ENCODE results near the gene CYSTM1. TPM values are rescaled to one million over a fixed set of nuclear protein-coding genes. Genes with fewer than 3 reads are reported as not detected.

Gene CYSTM1
- total RNA-seq, 2 donors from 2014 or later = 56.8 to 97.2 TPM

DNA sequence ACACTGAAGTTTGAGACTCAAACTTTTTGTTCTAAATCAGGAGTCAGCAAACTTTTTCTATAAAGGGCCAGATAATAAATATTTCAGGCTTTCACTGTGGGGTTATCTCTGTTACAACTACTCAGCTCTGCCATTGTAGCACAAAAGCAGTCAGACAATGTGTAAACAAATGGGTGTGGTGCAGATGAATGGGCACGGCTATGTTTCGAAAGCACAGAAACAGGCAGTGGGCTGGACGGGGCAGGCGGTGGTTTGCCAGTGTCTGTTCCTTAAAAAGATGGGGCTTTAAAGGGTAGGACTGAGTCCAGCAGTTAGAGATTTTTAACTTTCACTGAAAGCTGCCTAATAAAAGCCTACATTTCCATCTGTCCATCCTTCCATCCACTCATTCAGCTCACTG lies 79.0 kb downstream of the CYSTM1 start:
- TF ChIP-seq, protein P1, sequence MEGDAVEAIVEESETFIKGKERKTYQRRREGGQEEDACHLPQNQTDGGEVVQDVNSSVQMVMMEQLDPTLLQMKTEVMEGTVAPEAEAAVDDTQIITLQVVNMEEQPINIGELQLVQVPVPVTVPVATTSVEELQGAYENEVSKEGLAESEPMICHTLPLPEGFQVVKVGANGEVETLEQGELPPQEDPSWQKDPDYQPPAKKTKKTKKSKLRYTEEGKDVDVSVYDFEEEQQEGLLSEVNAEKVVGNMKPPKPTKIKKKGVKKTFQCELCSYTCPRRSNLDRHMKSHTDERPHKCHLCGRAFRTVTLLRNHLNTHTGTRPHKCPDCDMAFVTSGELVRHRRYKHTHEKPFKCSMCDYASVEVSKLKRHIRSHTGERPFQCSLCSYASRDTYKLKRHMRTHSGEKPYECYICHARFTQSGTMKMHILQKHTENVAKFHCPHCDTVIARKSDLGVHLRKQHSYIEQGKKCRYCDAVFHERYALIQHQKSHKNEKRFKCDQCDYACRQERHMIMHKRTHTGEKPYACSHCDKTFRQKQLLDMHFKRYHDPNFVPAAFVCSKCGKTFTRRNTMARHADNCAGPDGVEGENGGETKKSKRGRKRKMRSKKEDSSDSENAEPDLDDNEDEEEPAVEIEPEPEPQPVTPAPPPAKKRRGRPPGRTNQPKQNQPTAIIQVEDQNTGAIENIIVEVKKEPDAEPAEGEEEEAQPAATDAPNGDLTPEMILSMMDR (IDR thresholded peaks at IDR 0.05) = no peak
- no peak for TF ChIP-seq POLR2A (IDR thresholded peaks at IDR 0.05)
- no peak for ATAC-seq
- no peaks in the 10 kb centered on the region for H3K9me3 ChIP-seq
- H3K27me3 ChIP-seq = no peaks in the 10 kb centered on the region
- 60 to 62% methylated on average over 4 of the region's 4 CpGs for WGBS, 2 donors
- H3K36me3 ChIP-seq (replicated peaks in 1 of 2; ENCODE audit: insufficient read depth in 1 of 2, low read depth in 2 of 2) = no peaks in the 10 kb centered on the region
- H3K4me3 ChIP-seq = no peak overlapping the region
- DNase-seq = no peak
- intact Hi-C loops (cut with DNase I) = no loop called here
- H3K4me1 ChIP-seq = no peaks in the 10 kb centered on the region
- H3K27ac ChIP-seq = no peak overlapping the region

DNA sequence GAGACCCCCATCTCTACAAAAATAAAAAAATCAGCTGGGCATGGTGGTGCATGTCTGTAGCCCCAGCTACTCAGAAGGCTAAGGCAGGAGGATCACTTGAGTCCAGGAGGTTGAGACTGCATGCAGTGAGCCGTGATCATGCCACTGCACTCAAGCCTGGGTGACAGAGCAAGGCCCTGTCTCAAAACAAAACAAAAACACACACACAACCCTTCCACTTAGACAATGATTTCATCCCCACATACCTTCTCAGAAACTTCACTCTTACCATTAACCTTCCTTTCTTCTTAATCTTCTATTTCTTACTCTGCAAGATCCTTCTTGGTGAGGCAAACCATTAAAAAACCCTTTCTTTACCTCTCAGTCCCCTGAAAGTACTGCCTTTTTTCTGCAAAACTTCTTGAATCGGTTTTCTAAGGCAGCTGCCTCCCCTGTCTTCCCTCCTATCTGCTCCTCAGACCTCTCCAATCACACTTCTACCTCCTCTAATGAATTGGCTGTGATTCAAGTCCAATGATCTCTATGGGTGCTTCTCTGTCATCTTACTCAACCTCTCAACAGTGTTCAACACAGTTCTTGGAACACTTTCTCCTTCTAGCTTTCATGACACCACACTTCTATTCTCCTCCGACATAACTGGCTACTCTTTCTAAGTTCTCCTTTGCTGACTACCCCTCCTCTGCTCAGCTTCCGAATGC lies 80.6 kb downstream of the CYSTM1 start:
- no peak for TF ChIP-seq POLR2A (IDR thresholded peaks at IDR 0.05)
- TF ChIP-seq, protein P1 (IDR thresholded peaks at IDR 0.05) = no peak
- Histone ChIP-seq H3K9me3 (no peaks in the 10 kb centered on the region), H3K4me3 (no peak overlapping the region), H3K27me3 (no peaks in the 10 kb centered on the region), H3K27ac (no peak overlapping the region), H3K4me1 (no peaks in the 10 kb centered on the region), H3K36me3 (replicated peaks in 1 of 2; ENCODE audit: insufficient read depth in 1 of 2, low read depth in 2 of 2) (no peaks in the 10 kb centered on the region)
- DNase-seq = no peak
- 87 to 90% methylated on average over 4 of the region's 4 CpGs for WGBS, 2 donors
- intact Hi-C loops (cut with DNase I) = no loop called here
- no peak for ATAC-seq

DNA sequence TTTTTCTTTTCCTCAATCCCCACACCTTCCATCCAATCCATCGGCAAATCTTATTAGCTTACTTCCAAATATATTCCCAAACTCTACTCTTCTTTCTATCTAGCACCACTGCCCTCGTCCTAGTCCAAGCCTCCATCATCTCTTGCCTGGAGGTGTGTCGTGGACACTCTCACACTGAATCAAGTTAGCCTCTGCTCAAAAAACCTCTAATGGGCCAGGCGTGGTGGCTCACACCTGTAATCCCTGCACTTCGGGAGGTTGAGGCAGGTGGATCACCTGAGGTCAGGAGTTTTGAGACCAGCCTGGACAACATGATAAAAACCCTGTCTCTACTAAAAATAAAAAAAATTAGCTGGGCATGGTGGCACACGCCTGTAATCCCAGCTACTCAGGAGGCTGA lies 81.7 kb downstream of the CYSTM1 start:
- no peak for ATAC-seq
- TF ChIP-seq, protein P1 (IDR thresholded peaks at IDR 0.05) = no peak
- TF ChIP-seq POLR2A (IDR thresholded peaks at IDR 0.05) = no peak
- intact Hi-C loops (cut with DNase I) = no loop called here

DNA sequence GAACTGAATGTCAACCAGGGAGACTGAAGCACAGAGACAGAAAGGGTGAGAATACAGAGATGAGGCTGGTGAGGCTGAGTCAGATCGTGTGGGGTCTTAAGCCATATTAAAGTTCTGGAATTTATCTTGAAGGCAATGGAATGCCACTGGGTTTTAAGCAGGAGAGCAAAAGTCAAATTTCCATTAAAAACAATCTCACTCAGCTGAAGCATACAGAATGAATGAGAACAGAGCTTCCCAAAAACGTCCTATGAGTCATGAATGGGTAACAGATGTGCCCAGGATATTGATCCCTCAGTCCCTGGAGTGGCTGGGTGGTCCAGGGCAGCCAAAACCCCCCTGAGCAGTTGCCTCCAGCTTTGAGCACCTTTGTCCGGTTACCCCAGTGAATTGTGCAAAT lies 83.0 kb downstream of the CYSTM1 start:
- no peaks in the 10 kb centered on the region for H3K36me3 ChIP-seq (replicated peaks in 1 of 2; ENCODE audit: insufficient read depth in 1 of 2, low read depth in 2 of 2)
- H3K27me3 ChIP-seq = no peaks in the 10 kb centered on the region
- intact Hi-C loops (cut with DNase I) = no loop called here
- no peaks in the 10 kb centered on the region for H3K9me3 ChIP-seq
- WGBS, 2 donors = 72 to 84% methylated on average over 3 of the region's 3 CpGs
- H3K27ac ChIP-seq = no peak overlapping the region
- H3K4me1 ChIP-seq = peaks cover 22% of the 10 kb centered on the region
- TF ChIP-seq POLR2A (IDR thresholded peaks at IDR 0.05) = no peak
- TF ChIP-seq, protein P1 (IDR thresholded peaks at IDR 0.05) = no peak
- DNase-seq = no peak
- no peak for ATAC-seq
- no peak overlapping the region for H3K4me3 ChIP-seq

More for the DNA sequence above, 81.7 kb downstream of the CYSTM1 start:
- Histone ChIP-seq H3K4me1 (peaks cover 10% of the 10 kb centered on the region), H3K4me3 (no peak overlapping the region), H3K27ac (no peak overlapping the region), H3K9me3 (no peaks in the 10 kb centered on the region), H3K36me3 (replicated peaks in 1 of 2; ENCODE audit: insufficient read depth in 1 of 2, low read depth in 2 of 2) (no peaks in the 10 kb centered on the region), H3K27me3 (no peaks in the 10 kb centered on the region)
- 95 to 97% methylated on average over 6 of the region's 6 CpGs for WGBS, 2 donors
- no peak for DNase-seq

DNA sequence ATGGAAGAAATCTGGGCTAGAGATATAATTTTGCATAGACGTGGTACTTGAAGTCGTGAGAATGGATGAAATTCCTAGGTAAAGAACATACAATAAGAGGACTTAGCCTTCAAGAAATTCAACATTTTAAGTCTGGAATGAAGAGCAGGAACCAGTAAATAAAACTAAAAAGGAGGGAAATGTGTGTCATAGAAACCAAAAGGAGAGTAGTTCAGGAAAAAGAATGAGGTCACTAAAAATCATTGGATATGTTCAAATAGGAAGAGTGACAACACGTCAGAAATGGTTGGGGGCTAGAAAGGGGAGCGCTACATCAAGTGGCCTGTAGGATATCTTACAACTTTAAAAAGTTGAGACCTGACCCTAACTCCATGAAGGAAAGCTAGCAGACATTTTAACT lies 83.9 kb downstream of the CYSTM1 start:
- no peaks in the 10 kb centered on the region for H3K36me3 ChIP-seq (replicated peaks in 1 of 2; ENCODE audit: insufficient read depth in 1 of 2, low read depth in 2 of 2)
- WGBS, 2 donors = 96% methylated on average over 4 of the region's 4 CpGs
- H3K27ac ChIP-seq = no peak overlapping the region
- intact Hi-C loops (cut with DNase I) = no loop called here
- no peaks in the 10 kb centered on the region for H3K9me3 ChIP-seq
- DNase-seq = no peak
- H3K27me3 ChIP-seq = no peaks in the 10 kb centered on the region
- no peak overlapping the region for H3K4me3 ChIP-seq
- ATAC-seq = no peak
- peaks cover 22% of the 10 kb centered on the region for H3K4me1 ChIP-seq
- TF ChIP-seq, protein P1 (IDR thresholded peaks at IDR 0.05) = no peak
- TF ChIP-seq POLR2A (IDR thresholded peaks at IDR 0.05) = no peak

Measured in body of pancreas (tissue), 4 donors.